ENCODE results near the gene KIF1C. TPM values are rescaled to one million over a fixed set of nuclear protein-coding genes. Genes with fewer than 3 reads are reported as not detected.
A peak's percentile ranks its signal among the peaks of the same experiment; 100 is the strongest.

KIF1C gene
- total RNA-seq, 4 donors from 2014 or later: 157 to 251 (median 187) TPM

DNA sequence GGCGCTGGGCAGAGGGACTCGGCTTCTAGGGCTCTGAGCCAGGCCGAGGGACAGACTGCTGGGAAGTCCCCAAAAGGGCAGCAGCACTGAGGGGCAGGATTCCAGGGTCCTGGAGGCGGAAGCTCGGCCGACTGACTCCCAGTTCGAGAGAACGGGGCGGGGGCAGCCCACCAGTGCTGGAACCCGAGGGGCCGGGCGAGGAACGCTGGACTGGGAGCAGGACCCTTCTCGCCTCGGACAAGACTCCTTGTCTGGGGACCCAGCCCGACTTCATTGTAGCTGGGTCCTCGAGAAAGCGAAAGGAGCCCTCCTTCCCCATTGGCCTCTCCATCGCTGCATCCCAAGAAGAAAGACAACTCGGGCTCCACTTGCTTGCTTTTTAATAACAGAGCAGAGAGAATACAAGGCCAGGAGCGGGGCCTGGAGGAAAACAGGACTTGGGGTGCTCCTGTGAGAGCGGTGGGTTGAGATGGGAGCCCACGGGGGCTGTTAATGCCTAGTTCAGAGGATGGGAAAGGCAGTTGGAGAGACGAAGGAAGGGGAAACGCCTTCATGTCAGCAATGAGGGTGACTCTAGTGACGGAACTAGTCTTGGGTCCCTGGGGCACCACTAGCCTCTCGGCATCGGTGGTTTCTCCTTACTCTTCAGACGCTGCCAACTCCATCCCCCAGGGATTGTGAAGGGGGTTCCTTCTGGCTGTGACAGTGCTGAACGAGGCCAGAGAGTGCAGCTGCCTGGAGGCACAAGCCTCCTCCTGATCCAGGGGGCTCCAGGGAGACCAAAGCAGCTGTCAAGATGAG, 9.8 kb upstream of the KIF1C start:
- TF ChIP-seq POLR2A (IDR thresholded peaks at IDR 0.05; ENCODE audit: low read depth) (no peak), EP300 (IDR thresholded peaks at IDR 0.05) (no peak), POLR2AphosphoS5 (IDR thresholded peaks at IDR 0.05) (no peak)
- TF ChIP-seq, protein P1, sequence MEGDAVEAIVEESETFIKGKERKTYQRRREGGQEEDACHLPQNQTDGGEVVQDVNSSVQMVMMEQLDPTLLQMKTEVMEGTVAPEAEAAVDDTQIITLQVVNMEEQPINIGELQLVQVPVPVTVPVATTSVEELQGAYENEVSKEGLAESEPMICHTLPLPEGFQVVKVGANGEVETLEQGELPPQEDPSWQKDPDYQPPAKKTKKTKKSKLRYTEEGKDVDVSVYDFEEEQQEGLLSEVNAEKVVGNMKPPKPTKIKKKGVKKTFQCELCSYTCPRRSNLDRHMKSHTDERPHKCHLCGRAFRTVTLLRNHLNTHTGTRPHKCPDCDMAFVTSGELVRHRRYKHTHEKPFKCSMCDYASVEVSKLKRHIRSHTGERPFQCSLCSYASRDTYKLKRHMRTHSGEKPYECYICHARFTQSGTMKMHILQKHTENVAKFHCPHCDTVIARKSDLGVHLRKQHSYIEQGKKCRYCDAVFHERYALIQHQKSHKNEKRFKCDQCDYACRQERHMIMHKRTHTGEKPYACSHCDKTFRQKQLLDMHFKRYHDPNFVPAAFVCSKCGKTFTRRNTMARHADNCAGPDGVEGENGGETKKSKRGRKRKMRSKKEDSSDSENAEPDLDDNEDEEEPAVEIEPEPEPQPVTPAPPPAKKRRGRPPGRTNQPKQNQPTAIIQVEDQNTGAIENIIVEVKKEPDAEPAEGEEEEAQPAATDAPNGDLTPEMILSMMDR (IDR thresholded peaks at IDR 0.05): no peak

DNA sequence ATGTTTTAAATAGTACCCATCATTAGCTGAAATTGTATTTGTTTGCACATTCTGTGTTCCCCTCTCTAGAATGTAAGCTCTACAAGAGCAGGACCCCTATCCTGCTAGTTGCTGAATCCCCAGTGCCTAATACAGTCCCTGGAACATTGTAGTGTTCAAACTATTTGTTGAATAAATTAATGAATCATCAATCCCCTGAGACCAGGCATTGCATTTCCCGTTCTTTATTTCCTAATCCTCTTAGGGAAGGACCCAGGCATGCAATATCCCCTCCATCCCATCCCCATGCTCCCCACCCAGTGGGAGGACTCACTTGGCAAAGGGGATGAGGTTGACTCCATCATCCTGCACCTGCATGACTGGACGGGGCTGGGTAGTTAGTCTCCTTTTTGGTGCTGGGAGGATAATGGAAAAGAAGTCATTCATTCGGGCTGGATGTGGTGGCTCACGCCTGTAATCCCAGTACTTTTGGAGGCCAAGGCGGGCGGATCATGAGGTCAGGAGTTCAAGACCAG, 3.6 kb upstream of the KIF1C start:
- no peaks in the 10 kb centered on the region for H3K27me3 ChIP-seq
- WGBS: 89% methylated on average over 6 of the region's 6 CpGs
- no peaks in the 10 kb centered on the region for H3K36me3 ChIP-seq
- H3K9me3 ChIP-seq: no peaks in the 10 kb centered on the region
- no peak overlapping the region for H3K27ac ChIP-seq (replicated peaks in 1 of 4)
- H3K4me1 ChIP-seq: peaks cover 12 to 22% (median 18%) of the 10 kb centered on the region in 4 donors
- intact Hi-C loops (cut with DNase I): no loop called here
- DNase-seq (ENCODE audit: extremely low spot score): no peak
- H3K4me3 ChIP-seq: no peak overlapping the region
- TF ChIP-seq, protein P1 (IDR thresholded peaks at IDR 0.05): no peak
- no peak for TF ChIP-seq POLR2AphosphoS5 (IDR thresholded peaks at IDR 0.05)
- no peak for TF ChIP-seq EP300 (IDR thresholded peaks at IDR 0.05)
- no peak for TF ChIP-seq POLR2A (IDR thresholded peaks at IDR 0.05; ENCODE audit: low read depth)

More for the DNA sequence above, 9.8 kb upstream of the KIF1C start:
- peaks cover 22 to 34% (median 32%) of the 10 kb centered on the region in 4 donors for H3K4me1 ChIP-seq
- peaks cover 0 to 31% (median 22%) of the 10 kb centered on the region in 4 donors for H3K36me3 ChIP-seq
- peak overlapping the region; percentile 80 to 96 (median 84) for H3K4me3 ChIP-seq
- DNase-seq (ENCODE audit: extremely low spot score): no peak
- H3K27ac ChIP-seq (replicated peaks in 1 of 4): peak overlapping the region; percentile 90 to 98 (median 92)
- no peaks in the 10 kb centered on the region for H3K9me3 ChIP-seq
- 1% methylated on average over 28 of the region's 30 CpGs for WGBS
- no peaks in the 10 kb centered on the region for H3K27me3 ChIP-seq
- intact Hi-C loops (cut with DNase I): loop anchor here (5.0 kb wide), 2 partner anchors 51 to 81 kb away; no protein-coding TSS in a partner anchor

DNA sequence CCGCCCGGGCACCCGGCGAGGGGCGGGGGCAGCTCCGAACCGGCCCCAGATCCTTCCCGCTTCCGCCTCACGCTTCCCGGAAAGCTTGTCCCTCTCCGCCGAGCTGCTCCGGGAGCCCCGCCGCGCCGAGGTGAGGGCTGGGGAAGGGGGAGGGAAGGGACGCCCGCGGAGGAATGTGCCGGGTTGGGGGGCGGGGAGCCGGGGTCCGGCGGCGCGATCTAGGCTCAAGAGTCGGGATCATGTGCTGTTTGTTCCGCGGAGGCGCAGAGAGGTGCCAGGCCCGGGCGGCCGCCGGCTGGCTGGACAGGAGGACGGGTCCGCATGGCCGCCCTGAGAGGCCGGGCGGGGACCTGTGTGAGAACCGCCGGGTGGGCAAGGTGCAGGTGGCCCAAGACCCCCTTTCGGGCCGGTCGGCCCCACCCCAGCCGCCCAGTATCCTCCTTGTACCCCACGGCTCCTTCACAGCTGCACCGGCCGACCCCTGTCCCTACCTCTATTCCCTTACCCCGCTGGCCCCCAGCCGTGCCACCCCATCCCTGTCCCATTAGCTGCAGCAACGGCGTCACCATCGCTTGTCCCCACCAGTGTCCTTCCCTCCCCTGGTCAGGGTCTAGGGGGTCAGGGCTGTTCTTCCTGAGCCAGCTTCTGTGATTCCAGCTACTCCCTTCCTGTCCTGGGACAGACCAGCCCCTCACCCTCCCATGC, 429 bp downstream of the KIF1C start:
- no peaks in the 10 kb centered on the region for H3K27me3 ChIP-seq
- no peak for TF ChIP-seq POLR2AphosphoS5 (IDR thresholded peaks at IDR 0.05)
- peak; percentile 24 for TF ChIP-seq POLR2A (IDR thresholded peaks at IDR 0.05; ENCODE audit: low read depth)
- 2% methylated on average over 8 of the region's 55 CpGs for WGBS
- no peak for DNase-seq (ENCODE audit: extremely low spot score)
- H3K4me3 ChIP-seq: peak overlapping the region; percentile 90 to 99 (median 96)
- H3K36me3 ChIP-seq: peaks cover 22 to 26% (median 24%) of the 10 kb centered on the region in 4 donors
- peaks cover 32 to 40% (median 35%) of the 10 kb centered on the region in 4 donors for H3K4me1 ChIP-seq
- H3K27ac ChIP-seq (replicated peaks in 1 of 4): peak overlapping the region; percentile 90 to 99 (median 96)
- intact Hi-C loops (cut with DNase I): no loop called here
- H3K9me3 ChIP-seq: no peaks in the 10 kb centered on the region

DNA sequence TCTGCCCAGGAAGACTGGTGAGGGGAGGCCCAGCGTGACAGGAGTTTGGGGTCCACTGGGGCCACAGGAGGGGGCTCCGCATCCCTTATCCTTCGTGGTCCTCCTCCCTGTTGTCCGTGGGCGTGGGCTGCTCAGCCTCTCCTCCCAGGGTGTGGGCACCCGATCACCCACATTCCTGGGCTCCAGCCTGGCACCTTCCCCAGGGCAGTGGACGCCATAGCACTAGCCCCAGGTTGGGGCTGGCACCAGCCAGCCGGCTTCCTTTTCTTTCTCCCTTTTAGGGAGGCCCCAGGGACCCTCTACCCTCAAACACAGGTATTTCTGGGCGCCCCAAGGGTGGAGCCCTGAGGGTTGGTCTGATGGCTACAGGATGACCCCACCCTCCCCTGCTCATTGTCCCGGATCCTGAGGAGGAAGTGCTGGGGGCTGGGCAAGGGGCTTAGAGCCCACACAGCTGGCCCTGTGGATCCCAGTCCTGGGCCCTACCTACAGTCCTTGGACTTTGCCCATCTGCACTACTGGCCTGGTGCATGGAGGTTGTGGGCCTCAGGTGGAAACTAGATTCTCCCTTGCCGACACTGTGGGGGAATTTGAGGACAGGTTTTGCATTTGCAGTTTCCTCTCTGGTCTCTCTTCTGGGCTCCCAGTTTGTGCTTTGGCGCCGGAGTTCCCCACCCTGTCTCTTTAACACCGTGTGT, 1.1 kb downstream of the KIF1C start:
- Histone ChIP-seq H3K4me1 (peaks cover 32 to 40% (median 35%) of the 10 kb centered on the region in 4 donors), H3K27ac (replicated peaks in 1 of 4) (peak overlapping the region; percentile 90 to 99 (median 96)), H3K27me3 (no peaks in the 10 kb centered on the region), H3K4me3 (peak overlapping the region; percentile 90 to 99 (median 96)), H3K36me3 (peaks cover 29 to 33% (median 31%) of the 10 kb centered on the region in 4 donors), H3K9me3 (no peaks in the 10 kb centered on the region)
- intact Hi-C loops (cut with DNase I): no loop called here
- no peak for TF ChIP-seq POLR2AphosphoS5 (IDR thresholded peaks at IDR 0.05)
- TF ChIP-seq EP300 (IDR thresholded peaks at IDR 0.05): no peak
- 22% methylated on average over 14 of the region's 14 CpGs for WGBS
- DNase-seq (ENCODE audit: extremely low spot score): no peak

DNA sequence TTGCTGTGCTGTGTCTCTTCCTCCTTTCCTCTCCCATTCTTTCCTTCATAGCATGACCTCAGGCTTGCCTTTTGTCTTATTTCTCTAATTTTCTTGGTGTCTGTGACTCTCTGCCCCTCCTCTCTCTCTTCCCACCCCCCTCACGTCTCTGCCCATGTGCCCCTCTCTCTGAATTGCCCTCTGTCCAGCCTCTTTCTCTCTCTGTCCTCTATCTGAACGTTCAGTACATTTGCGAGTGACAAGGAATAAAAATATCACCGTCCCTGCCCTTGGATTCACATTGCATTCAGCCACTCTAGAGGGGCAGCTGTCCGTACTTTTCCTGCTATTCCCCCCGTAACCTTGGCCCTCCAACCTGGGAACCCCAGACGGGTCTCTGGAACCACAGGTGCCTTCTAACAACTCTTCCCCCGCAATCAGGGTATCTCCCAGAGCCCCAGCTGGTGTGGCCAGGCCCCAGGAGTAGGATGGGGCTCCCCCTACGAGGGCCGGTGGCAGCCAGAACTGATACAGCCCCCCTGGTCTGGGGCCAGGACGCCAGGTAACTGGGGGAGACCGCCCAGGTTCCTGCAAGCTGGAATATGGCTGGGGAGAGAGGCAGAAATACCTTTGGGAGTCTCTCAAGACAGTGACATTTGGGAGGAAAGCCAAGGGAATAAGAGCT, 1.8 kb downstream of the KIF1C start:
- peak overlapping the region; percentile 90 to 99 (median 96) for H3K27ac ChIP-seq (replicated peaks in 1 of 4)
- peaks cover 36 to 40% (median 37%) of the 10 kb centered on the region in 4 donors for H3K36me3 ChIP-seq
- intact Hi-C loops (cut with DNase I): no loop called here
- H3K4me3 ChIP-seq: peak overlapping the region; percentile 90 to 99 (median 96)
- WGBS: 63% methylated on average over 11 of the region's 12 CpGs
- TF ChIP-seq POLR2AphosphoS5 (IDR thresholded peaks at IDR 0.05): no peak
- TF ChIP-seq EP300 (IDR thresholded peaks at IDR 0.05): no peak
- TF ChIP-seq, protein P1 (IDR thresholded peaks at IDR 0.05): no peak
- no peak for TF ChIP-seq POLR2A (IDR thresholded peaks at IDR 0.05; ENCODE audit: low read depth)
- no peak for DNase-seq (ENCODE audit: extremely low spot score)
- no peaks in the 10 kb centered on the region for H3K9me3 ChIP-seq
- peaks cover 32 to 40% (median 35%) of the 10 kb centered on the region in 4 donors for H3K4me1 ChIP-seq
- H3K27me3 ChIP-seq: no peaks in the 10 kb centered on the region
